Gastrocnemius medialis (tissue), 4 donors: ENCODE measurements around the gene OR8S1. TPM values are rescaled to one million over a fixed set of nuclear protein-coding genes. Genes with fewer than 3 reads are reported as not detected.

ENCODE experiments used
- ATAC-seq, 2 donors: fragments of 150-250 bp; one replicate each; pipeline ENCODE4 v1.9.1; 2016
- DNase-seq, 2 donors: peaks; one replicate each; pipeline ENCODE4 v3.0.0-alpha.2; 2019
- H3K27ac ChIP-seq, 4 donors: fragments of 200-600 bp; sonication (generic); 1 replicate in 1 of 4; 2 replicates in 3 of 4; pipeline ENCODE4 v1.5.1; 2016 to 2018; ENCODE audit warnings: mild to moderate bottlenecking in 2 of 4, moderate library complexity in 1 of 4
- H3K27me3 ChIP-seq, 3 donors: fragments of 200-600 bp; sonication (generic) in 2 of 3; 1 replicate in 1 of 3; 2 replicates in 2 of 3; pipeline versions ENCODE4 v1.5.1 to v1.6.0; 2016 to 2019; ENCODE audit warnings: mild to moderate bottlenecking in 1 of 3, moderate library complexity in 1 of 3
- H3K36me3 ChIP-seq, 2 donors: fragments of 200-600 bp; sonication (generic) in 1 of 2; one replicate each; pipeline ENCODE4 v1.5.1; 2017 to 2018
- H3K4me1 ChIP-seq, 2 donors: fragments of 200-600 bp; sonication (generic) in 1 of 2; one replicate each; pipeline ENCODE4 v1.5.1; 2016 to 2017; ENCODE audit warnings: mild to moderate bottlenecking in 2 of 2
- H3K4me3 ChIP-seq, 4 donors: fragments of 200-600 bp; sonication (generic) in 3 of 4; 1 replicate in 1 of 4; 2 replicates in 3 of 4; pipeline ENCODE4 v1.5.1; 2016 to 2019; ENCODE audit warnings: mild to moderate bottlenecking in 2 of 4
- H3K9me3 ChIP-seq, 3 donors: fragments of 200-600 bp; sonication (generic) in 2 of 3; 1 replicate in 1 of 3; 2 replicates in 2 of 3; pipeline ENCODE4 v1.5.1; 2016 to 2019
- CTCF ChIP-seq, 5 experiments: fragments of 450-650 bp in 3 of 5; fragments of 200-600 bp in 2 of 5; sonication (generic) in 2 of 5; IDR thresholded peaks in 4 of 5; conservative IDR thresholded peaks in 1 of 5; 1 replicate in 4 of 5; 2 replicates in 1 of 5; pipeline ENCODE4 v1.5.1; 2016 to 2019; ENCODE audit warnings: antibody characterized with exemption in 5 of 5, mild to moderate bottlenecking in 3 of 5, moderate library complexity in 3 of 5
- POLR2A ChIP-seq, 2 donors: fragments of 450-650 bp; IDR thresholded peaks; one replicate each; pipeline ENCODE4 v1.6.1; 2017; ENCODE audit warnings: antibody characterized with exemption in 2 of 2, mild to moderate bottlenecking in 2 of 2, moderate library complexity in 2 of 2
- in situ Hi-C, 4 donors: fragments of 200-750 bp; cut with MboI; loops; one replicate each; pipeline versions ENCODE4 v1.15.0 to v1.8.0; 2017; ENCODE audit warnings: low sequenced_read_pairs in 4 of 4
- intact Hi-C: fragments of 100-400 bp; cut with DNase I; formaldehyde crosslinking; loops from one replicate; pipeline ENCODE4 v1.15.1; 2023; ENCODE audit warnings: low total_unique reads
- total RNA-seq, 4 donors: library from RNA; depleted of rRNA; stranded (reverse); fragments of >200 nt; gene quantifications; one replicate each; pipeline versions ENCODE4 v1.1.0 to v1.2.3, GENCODE V29; 2016

OR8S1 gene
- not detected for total RNA-seq

- intact Hi-C loops = loop anchor here (5.0 kb wide), 1 partner anchor 87 kb away; no protein-coding TSS in a partner anchor
- Histone ChIP-seq H3K4me3 (no peak within 1 kb of the TSS), H3K4me1 (no peaks in the 10 kb centered on the region), H3K27me3 (no peaks in the 10 kb centered on the region), H3K36me3 (no peaks in the 10 kb centered on the region), H3K27ac (no peak within 1 kb of the TSS), H3K9me3 (no peaks in the 10 kb centered on the region)
- DNase-seq (no peak), ATAC-seq (no peak)
- TF ChIP-seq POLR2A (IDR thresholded peaks at IDR 0.05) = no peak
- no peak for TF ChIP-seq CTCF (IDR thresholded peaks at IDR 0.05 in 4 of 5, conservative IDR thresholded peaks at IDR 0.05 in 1 of 5)
- in situ Hi-C loops = loop anchor here in 1 of 4 donors (25.0 kb wide), 1 partner anchor 262 kb away; the partner anchor contains the start of gene ADCY6
Measured at GRCh38 chr12:48525332-48525731, at the start of gene OR8S1. Gene OR8S1 (plus strand): TSS chr12:48525632. CDS start chr12:48525632, 0 bp downstream.

GRCh38 chr12:48482198-48482597 lies 43.2 kb upstream of the OR8S1 start, which contains the start of gene C12orf54:
Gene C12orf54 (plus strand): TSS chr12:48482498. CDS start chr12:48483297, 799 bp downstream.
- DNase-seq (no peak), ATAC-seq (no peak)
- Histone ChIP-seq H3K27ac (no peak within 1 kb of the TSS), H3K9me3 (no peaks in the 10 kb centered on the region), H3K4me3 (no peak within 1 kb of the TSS), H3K4me1 (no peaks in the 10 kb centered on the region), H3K27me3 (no peaks in the 10 kb centered on the region), H3K36me3 (no peaks in the 10 kb centered on the region)
- in situ Hi-C loops (no loop called here), intact Hi-C loops (no loop called here)
- TF ChIP-seq POLR2A (IDR thresholded peaks at IDR 0.05) = no peak
- TF ChIP-seq CTCF (IDR thresholded peaks at IDR 0.05 in 4 of 5, conservative IDR thresholded peaks at IDR 0.05 in 1 of 5) = no peak

- TF ChIP-seq CTCF (IDR thresholded peaks at IDR 0.05 in 4 of 5, conservative IDR thresholded peaks at IDR 0.05 in 1 of 5) (no peak), POLR2A (IDR thresholded peaks at IDR 0.05) (no peak)
- no peak for DNase-seq
- ATAC-seq = no peak
- H3K4me3 ChIP-seq = no peak overlapping the region
- no peaks in the 10 kb centered on the region for H3K36me3 ChIP-seq
- no peak overlapping the region for H3K27ac ChIP-seq
- intact Hi-C loops (no loop called here), in situ Hi-C loops (no loop called here)
- H3K4me1 ChIP-seq = no peaks in the 10 kb centered on the region
- no peaks in the 10 kb centered on the region for H3K9me3 ChIP-seq
- no peaks in the 10 kb centered on the region for H3K27me3 ChIP-seq
Measured at GRCh38 chr12:48482930-48483329, 42.5 kb upstream of the OR8S1 start.

GRCh38 chr12:48486261-48486660 lies 39.2 kb upstream of the OR8S1 start:
- DNase-seq (no peak), ATAC-seq (no peak)
- no peak for TF ChIP-seq CTCF (IDR thresholded peaks at IDR 0.05 in 4 of 5, conservative IDR thresholded peaks at IDR 0.05 in 1 of 5)
- H3K9me3 ChIP-seq = no peaks in the 10 kb centered on the region
- in situ Hi-C loops = no loop called here
- H3K27me3 ChIP-seq = no peaks in the 10 kb centered on the region
- no peak overlapping the region for H3K4me3 ChIP-seq
- intact Hi-C loops = no loop called here
- no peaks in the 10 kb centered on the region for H3K36me3 ChIP-seq
- H3K27ac ChIP-seq = no peak overlapping the region
- H3K4me1 ChIP-seq = no peaks in the 10 kb centered on the region

- TF ChIP-seq POLR2A (IDR thresholded peaks at IDR 0.05) (no peak), CTCF (IDR thresholded peaks at IDR 0.05 in 4 of 5, conservative IDR thresholded peaks at IDR 0.05 in 1 of 5) (no peak)
- no peaks in the 10 kb centered on the region for H3K4me1 ChIP-seq
- H3K9me3 ChIP-seq = no peaks in the 10 kb centered on the region
- no peak overlapping the region for H3K27ac ChIP-seq
- H3K36me3 ChIP-seq = no peaks in the 10 kb centered on the region
- no peak overlapping the region for H3K4me3 ChIP-seq
- no peak for ATAC-seq
- in situ Hi-C loops = no loop called here
- no peak for DNase-seq
- intact Hi-C loops = no loop called here
- no peaks in the 10 kb centered on the region for H3K27me3 ChIP-seq
Measured at GRCh38 chr12:48486679-48487078, 38.8 kb upstream of the OR8S1 start.
